RWPE2 (cell line): Measurements from ENCODE around the gene SHC4.
A peak's percentile ranks its signal among the peaks of the same experiment; 100 is the strongest.

Experiments used
- ATAC-seq: fragments of 200-7000 bp; cut with Tn5 transposase; 3 replicates; pipeline ENCODE4 v1.9.1; 2021; ENCODE audit warnings: low read depth
- DNase-seq: peaks from one replicate; pipeline ENCODE4 v3.0.0-alpha.2; 2020; ENCODE audit warnings: low spot score
- H3K27ac ChIP-seq: fragments of 450-650 bp; 2 replicates; pipeline ENCODE4 v1.5.1; 2017; ENCODE audit warnings: mild to moderate bottlenecking; ENCODE audit not compliant: poor library complexity, severe bottlenecking
- H3K27me3 ChIP-seq: fragments of 250-450 bp; sonication (Bioruptor Pico); 2 replicates; pipeline ENCODE4 v1.5.1; 2021; ENCODE audit warnings: mild to moderate bottlenecking, moderate library complexity; ENCODE audit not compliant: insufficient read depth, poor library complexity, severe bottlenecking
- H3K36me3 ChIP-seq: fragments of 250-450 bp; sonication (Bioruptor Pico); 2 replicates; pipeline ENCODE4 v1.5.1; 2020; ENCODE audit warnings: low read depth, mild to moderate bottlenecking, moderate library complexity
- H3K4me1 ChIP-seq: fragments of 250-450 bp; sonication (Bioruptor Pico); 2 replicates; pipeline ENCODE4 v1.5.1; 2021; ENCODE audit warnings: mild to moderate bottlenecking, moderate library complexity; ENCODE audit not compliant: insufficient read depth, poor library complexity, severe bottlenecking
- H3K4me3 ChIP-seq: fragments of 250-450 bp; sonication (Bioruptor Pico); 2 replicates; pipeline ENCODE4 v1.5.1; 2021; ENCODE audit warnings: mild to moderate bottlenecking, moderate library complexity; ENCODE audit not compliant: severe bottlenecking
- H3K9me3 ChIP-seq: fragments of 250-450 bp; sonication (Bioruptor Pico); 2 replicates; pipeline ENCODE4 v1.5.1; 2021; ENCODE audit warnings: mild to moderate bottlenecking, moderate library complexity; ENCODE audit not compliant: severe bottlenecking
- TF ChIP-seq, protein P1 (sequence below): fragments of 450-650 bp; IDR thresholded peaks from one replicate; pipeline ENCODE4 v1.5.1; 2017; ENCODE audit warnings: mild to moderate bottlenecking, moderate library complexity; ENCODE audit not compliant: poor library complexity, severe bottlenecking

SHC4 gene

DNA sequence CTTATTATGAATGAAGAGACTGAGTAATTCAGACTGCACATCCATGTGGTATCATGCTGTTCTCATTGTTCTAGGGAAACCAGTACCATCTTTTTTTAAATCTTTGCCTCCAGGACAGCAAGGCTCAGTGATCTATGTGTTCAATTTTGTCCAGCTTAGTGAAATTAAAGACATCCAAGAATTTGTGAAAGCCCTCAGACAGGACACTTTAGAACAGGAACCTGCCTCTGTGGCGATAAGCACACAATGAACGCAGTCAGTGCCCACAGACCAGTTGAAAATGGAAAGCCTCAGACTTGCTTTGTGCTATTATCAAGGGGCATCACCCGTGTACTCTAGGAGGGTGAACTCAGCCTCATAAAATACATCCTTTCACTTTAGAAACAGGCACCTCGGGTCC lies 65.7 kb downstream of the SHC4 start:
- H3K4me3 ChIP-seq = no peak overlapping the region
- no peaks in the 10 kb centered on the region for H3K4me1 ChIP-seq
- no peaks in the 10 kb centered on the region for H3K9me3 ChIP-seq
- H3K27me3 ChIP-seq = no peaks in the 10 kb centered on the region
- ATAC-seq (no peak), DNase-seq (no peak)
- TF ChIP-seq, protein P1, sequence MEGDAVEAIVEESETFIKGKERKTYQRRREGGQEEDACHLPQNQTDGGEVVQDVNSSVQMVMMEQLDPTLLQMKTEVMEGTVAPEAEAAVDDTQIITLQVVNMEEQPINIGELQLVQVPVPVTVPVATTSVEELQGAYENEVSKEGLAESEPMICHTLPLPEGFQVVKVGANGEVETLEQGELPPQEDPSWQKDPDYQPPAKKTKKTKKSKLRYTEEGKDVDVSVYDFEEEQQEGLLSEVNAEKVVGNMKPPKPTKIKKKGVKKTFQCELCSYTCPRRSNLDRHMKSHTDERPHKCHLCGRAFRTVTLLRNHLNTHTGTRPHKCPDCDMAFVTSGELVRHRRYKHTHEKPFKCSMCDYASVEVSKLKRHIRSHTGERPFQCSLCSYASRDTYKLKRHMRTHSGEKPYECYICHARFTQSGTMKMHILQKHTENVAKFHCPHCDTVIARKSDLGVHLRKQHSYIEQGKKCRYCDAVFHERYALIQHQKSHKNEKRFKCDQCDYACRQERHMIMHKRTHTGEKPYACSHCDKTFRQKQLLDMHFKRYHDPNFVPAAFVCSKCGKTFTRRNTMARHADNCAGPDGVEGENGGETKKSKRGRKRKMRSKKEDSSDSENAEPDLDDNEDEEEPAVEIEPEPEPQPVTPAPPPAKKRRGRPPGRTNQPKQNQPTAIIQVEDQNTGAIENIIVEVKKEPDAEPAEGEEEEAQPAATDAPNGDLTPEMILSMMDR = no peak
- H3K36me3 ChIP-seq = no peaks in the 10 kb centered on the region
- H3K27ac ChIP-seq = no peak overlapping the region

DNA sequence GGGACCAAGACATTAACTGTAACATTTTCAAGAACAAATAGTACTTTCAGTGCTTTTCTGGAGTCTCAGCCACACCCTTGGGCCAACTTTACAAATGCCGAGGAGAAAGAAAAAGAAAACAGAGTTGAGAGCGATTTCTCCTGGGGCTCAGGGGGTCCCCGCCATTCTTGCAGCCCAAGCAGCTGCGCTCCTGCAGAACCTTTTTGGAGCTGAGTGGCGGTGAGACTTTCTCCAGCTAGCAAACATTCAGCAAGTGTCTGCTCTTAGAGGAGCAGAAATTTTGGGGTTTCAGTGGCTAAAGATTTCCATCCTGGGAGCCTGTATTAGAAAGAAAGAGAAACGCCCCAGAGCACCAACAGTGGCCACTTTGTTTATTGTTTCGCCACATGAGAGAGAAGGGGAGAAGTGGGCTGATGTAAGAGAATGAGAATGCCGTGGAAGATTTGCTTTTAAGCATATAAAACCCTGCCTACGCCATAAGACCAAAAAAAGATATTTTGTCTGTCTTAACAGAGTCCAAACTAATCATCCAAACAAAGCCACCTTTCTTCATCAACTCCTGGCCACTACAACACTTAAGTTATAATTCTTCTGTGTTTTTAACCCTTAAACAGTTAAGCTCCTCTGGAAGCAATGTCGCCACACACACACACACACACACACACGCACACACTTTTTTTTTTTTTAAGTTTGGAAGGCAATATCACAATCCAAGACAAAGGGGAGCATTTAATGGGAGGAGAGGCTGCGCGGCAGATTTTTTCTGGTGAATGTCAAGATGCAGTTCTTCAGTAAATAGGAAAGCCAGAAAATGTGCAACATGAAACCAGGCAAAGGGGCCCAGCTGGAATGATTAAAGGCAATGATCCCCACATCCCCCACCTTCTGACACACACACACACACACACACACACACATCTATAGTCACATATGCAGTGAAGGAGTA lies 66.6 kb downstream of the SHC4 start:
- no peaks in the 10 kb centered on the region for H3K27me3 ChIP-seq
- TF ChIP-seq, protein P1 = no peak
- H3K4me3 ChIP-seq = no peak overlapping the region
- DNase-seq (no peak), ATAC-seq (peak; percentile 34; the same call in 1 of the 3 replicates)
- no peaks in the 10 kb centered on the region for H3K4me1 ChIP-seq
- H3K36me3 ChIP-seq = no peaks in the 10 kb centered on the region
- no peak overlapping the region for H3K27ac ChIP-seq
- no peaks in the 10 kb centered on the region for H3K9me3 ChIP-seq

- H3K9me3 ChIP-seq = no peaks in the 10 kb centered on the region
- H3K27me3 ChIP-seq = no peaks in the 10 kb centered on the region
- H3K27ac ChIP-seq = no peak overlapping the region
- no peak for DNase-seq
- H3K4me1 ChIP-seq = peaks cover 9% of the 10 kb centered on the region
- no peak overlapping the region for H3K4me3 ChIP-seq
- TF ChIP-seq, protein P1 = no peak
- no peaks in the 10 kb centered on the region for H3K36me3 ChIP-seq
- no peak for ATAC-seq
Measured at GRCh38 chr15:48893311-48893710, 70.4 kb downstream of the SHC4 start.

- Histone ChIP-seq H3K27ac (no peak overlapping the region), H3K36me3 (no peaks in the 10 kb centered on the region), H3K4me3 (no peak overlapping the region), H3K9me3 (no peaks in the 10 kb centered on the region), H3K27me3 (no peaks in the 10 kb centered on the region), H3K4me1 (peaks cover 15% of the 10 kb centered on the region)
- ATAC-seq (no peak), DNase-seq (no peak)
- TF ChIP-seq, protein P1 = no peak
Measured at GRCh38 chr15:48891232-48891765, 72.4 kb downstream of the SHC4 start.
